ENCODE measurements around the gene SENP8. TPM values are rescaled to one million over a fixed set of nuclear protein-coding genes. Genes with fewer than 3 reads are reported as not detected.

The SENP8 gene
- total RNA-seq, 2 donors from 2014 or later = 0.82 to 2.7 TPM

DNA sequence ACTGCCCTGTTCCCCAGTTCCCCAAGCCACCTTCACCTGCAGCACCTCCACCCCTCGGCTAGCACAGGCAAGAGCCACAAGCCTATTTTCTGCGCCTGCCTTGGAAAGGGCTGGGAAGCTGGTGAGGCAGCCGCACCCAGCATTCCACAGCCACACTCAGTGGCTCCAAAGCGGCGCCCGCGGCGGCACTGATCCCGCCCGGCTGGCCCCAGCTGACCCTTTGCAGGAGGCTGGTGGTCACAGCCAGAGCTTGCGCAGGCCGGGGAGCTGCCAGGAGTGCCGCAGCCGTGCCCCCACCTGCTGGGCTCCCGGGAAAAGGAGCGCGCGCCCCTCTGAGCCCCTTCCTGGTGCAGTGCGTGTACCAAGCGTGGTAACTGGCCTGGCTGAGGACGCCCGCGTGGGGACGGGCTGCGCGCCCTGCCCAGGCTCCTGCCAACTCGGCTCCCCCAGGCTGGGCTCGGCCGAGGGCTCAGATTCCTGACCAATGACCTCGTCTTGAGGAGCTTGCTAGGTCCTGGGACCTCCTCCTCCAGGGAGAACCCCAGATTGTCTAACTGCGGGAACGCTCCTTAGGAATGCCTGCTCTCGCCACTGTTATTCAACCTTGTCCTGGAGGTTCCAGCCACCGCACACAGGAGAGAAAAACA lies 66.1 kb downstream of the SENP8 start:
- H3K4me3 Mint-ChIP-seq = no peak overlapping the region
- H3K27me3 Mint-ChIP-seq = peaks cover 30% of the 10 kb centered on the region
- no peak for ATAC-seq (replicated peaks)
- H3K36me3 Mint-ChIP-seq (ENCODE audit: low read depth) = no peaks in the 10 kb centered on the region
- no peak overlapping the region for H3K27ac Mint-ChIP-seq
- no peaks in the 10 kb centered on the region for H3K4me1 Mint-ChIP-seq
- H3K9me3 Mint-ChIP-seq = no peaks in the 10 kb centered on the region

DNA sequence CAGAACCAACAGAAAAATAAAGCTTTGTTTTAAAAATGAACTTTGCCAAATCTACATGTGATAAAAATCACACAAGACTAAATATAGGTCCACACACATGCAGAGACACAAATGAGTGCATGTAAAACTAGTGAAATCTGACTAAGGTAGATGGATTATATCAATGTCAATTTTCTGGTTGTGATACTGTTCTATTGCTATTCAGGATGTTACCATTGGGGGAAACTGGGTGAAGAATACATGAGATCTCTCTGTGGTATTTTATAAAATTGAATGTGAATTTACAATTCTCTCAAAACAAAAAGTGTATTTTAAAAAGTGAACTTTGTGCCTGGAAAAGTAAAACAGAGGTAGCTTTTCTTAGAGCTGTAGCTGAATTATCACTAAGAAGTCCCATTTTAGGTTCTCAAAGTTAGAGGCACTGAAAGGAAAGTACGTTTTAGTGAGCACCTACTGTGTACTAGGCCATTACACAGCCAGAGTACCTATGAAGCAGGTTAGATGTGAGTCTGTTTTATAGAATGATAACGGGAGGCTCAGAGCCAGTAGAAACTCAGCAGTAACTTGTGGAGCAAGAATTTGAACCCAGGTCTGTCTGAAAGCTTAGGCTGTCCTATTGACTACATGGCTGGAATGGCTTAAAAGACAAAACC lies 71.2 kb downstream of the SENP8 start:
- no peak for ATAC-seq (replicated peaks)
- H3K9me3 Mint-ChIP-seq = no peaks in the 10 kb centered on the region
- H3K4me3 Mint-ChIP-seq = no peak overlapping the region
- H3K4me1 Mint-ChIP-seq = no peaks in the 10 kb centered on the region
- no peak overlapping the region for H3K27ac Mint-ChIP-seq
- peaks cover 8% of the 10 kb centered on the region for H3K27me3 Mint-ChIP-seq
- no peaks in the 10 kb centered on the region for H3K36me3 Mint-ChIP-seq (ENCODE audit: low read depth)

DNA sequence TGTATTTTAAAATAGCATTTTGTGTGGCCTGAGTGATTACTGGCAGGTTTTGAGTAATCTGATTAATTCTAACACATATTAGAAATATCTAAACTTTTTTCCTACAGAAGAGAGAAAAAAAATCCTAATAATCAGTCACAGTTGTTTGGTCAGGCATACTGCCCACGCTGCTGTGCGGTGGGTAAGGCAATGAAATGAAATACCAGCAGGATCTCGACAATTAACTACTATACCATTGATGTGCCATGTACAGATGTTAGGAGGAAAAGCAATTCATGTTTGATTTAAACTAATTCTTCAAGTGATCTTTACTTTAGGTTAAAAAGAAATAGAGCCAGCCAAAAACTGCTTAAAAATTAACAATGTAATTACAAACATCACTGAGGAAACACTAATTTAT lies 74.2 kb downstream of the SENP8 start:
- H3K36me3 Mint-ChIP-seq (ENCODE audit: low read depth) = no peaks in the 10 kb centered on the region
- ATAC-seq (replicated peaks) = no peak
- no peaks in the 10 kb centered on the region for H3K4me1 Mint-ChIP-seq
- H3K9me3 Mint-ChIP-seq = no peaks in the 10 kb centered on the region
- H3K27me3 Mint-ChIP-seq = no peaks in the 10 kb centered on the region
- no peak overlapping the region for H3K4me3 Mint-ChIP-seq
- H3K27ac Mint-ChIP-seq = no peak overlapping the region

Other genes with a start within 250 kb of the SENP8 start
- 10 to 100 TPM; 20.5 to 29.3 TPM for gene MYO9A, start 253 bp upstream of the SENP8 start, total RNA-seq
- under 1 TPM in 1 of 2 donors, not detected in 1; 0.50 TPM for gene GRAMD2A, start 79.4 kb downstream of the SENP8 start, total RNA-seq
- gene PKM, start 112.8 kb downstream of the SENP8 start, total RNA-seq = 1,000 to 10,000 TPM; 2,571 to 3,146 TPM
- 10 to 100 TPM; 46.2 to 81.0 TPM for gene PARP6, start 154.2 kb downstream of the SENP8 start, total RNA-seq
- gene CELF6, start 201.8 kb downstream of the SENP8 start, total RNA-seq = 1 to 10 TPM in 1 of 2 donors, under 1 TPM in 1; 0.52 to 1.0 TPM